ENCODE results near the gene DUSP8.

GRCh38 chr11:1528710-1529109 is 43.4 kb downstream of the DUSP8 start:
- TF ChIP-seq CTCF (IDR thresholded peaks at IDR 0.05) (no peak), POLR2A (IDR thresholded peaks at IDR 0.05) (no peak)

Measured in Peyer's patch (tissue), 4 donors.